Brain microvascular endothelial cell (primary cell): ENCODE measurements around the gene MBD2.

Source experiments
- DNase-seq: peaks from one replicate; pipeline ENCODE4 v3.0.0-alpha.2; 2020
- H3K27ac ChIP-seq: fragments of 250-450 bp; sonication (Bioruptor Pico); 2 replicates; pipeline ENCODE4 v1.5.1; 2020; ENCODE audit warnings: mild to moderate bottlenecking, moderate library complexity
- H3K27me3 ChIP-seq: fragments of 250-450 bp; sonication (Bioruptor Pico); replicated peaks from 2 replicates; pipeline ENCODE4 v1.5.1; 2020; ENCODE audit warnings: mild to moderate bottlenecking
- H3K36me3 ChIP-seq: fragments of 250-450 bp; sonication (Bioruptor Pico); replicated peaks from 2 replicates; pipeline ENCODE4 v1.5.1; 2020; ENCODE audit warnings: mild to moderate bottlenecking
- H3K4me3 ChIP-seq: 2 replicates; pipeline ENCODE4 v1.5.1; 2011; ENCODE audit warnings: low read depth, mild to moderate bottlenecking, control low read depth, low read length, moderate library complexity
- CTCF ChIP-seq: IDR thresholded peaks from 2 replicates; pipeline ENCODE4 v1.5.1; 2011; ENCODE audit warnings: low read depth, mild to moderate bottlenecking, moderate library complexity, low read length, control low read depth, inconsistent platforms; ENCODE audit errors: missing control alignments
- in situ Hi-C: cut with HindIII; loops from 2 replicates; pipeline ENCODE4 v1.10.0; 2017; ENCODE audit warnings: low sequenced_read_pairs, low pct_ligation_motif_present

Gene MBD2

GRCh38 chr18:54141041-54141608 lies 83.3 kb downstream of the MBD2 start:
- in situ Hi-C loops: no loop called here
- no peak overlapping the region for H3K27ac ChIP-seq
- H3K4me3 ChIP-seq: no peak overlapping the region
- no peak for TF ChIP-seq CTCF
- DNase-seq: no peak
- H3K36me3 ChIP-seq: no peaks in the 10 kb centered on the region
- H3K27me3 ChIP-seq: no peaks in the 10 kb centered on the region

DNA sequence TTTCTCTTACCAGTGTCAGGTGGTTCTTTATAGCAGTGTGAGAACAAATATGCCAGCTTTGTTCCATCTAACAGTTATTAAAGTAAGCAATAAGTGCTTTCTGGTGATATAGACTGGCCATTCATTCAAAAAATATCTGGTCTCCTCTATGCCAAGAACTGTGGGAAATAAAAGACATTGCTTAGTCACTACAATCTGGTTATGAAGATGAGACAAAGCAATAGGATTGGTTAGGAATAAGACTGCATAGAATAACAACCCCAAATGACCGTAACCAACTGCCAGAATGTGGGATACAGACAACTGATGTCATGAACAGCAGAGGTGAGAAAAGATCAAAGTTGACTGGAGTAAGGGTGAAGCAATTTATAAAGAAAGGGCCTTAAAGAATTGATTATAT lies 83.8 kb downstream of the MBD2 start:
- no peak overlapping the region for H3K4me3 ChIP-seq
- H3K27me3 ChIP-seq: no peaks in the 10 kb centered on the region
- H3K27ac ChIP-seq: peak overlapping the region; percentile 15
- no peak for TF ChIP-seq CTCF
- no peaks in the 10 kb centered on the region for H3K36me3 ChIP-seq
- no peak for DNase-seq
- in situ Hi-C loops: no loop called here

- DNase-seq: no peak
- no peaks in the 10 kb centered on the region for H3K36me3 ChIP-seq
- no peak overlapping the region for H3K4me3 ChIP-seq
- H3K27ac ChIP-seq: no peak overlapping the region
- no peaks in the 10 kb centered on the region for H3K27me3 ChIP-seq
- in situ Hi-C loops: no loop called here
- no peak for TF ChIP-seq CTCF
These were observed 89.3 kb downstream of the MBD2 start for GRCh38 chr18:54135216-54135615.

DNA sequence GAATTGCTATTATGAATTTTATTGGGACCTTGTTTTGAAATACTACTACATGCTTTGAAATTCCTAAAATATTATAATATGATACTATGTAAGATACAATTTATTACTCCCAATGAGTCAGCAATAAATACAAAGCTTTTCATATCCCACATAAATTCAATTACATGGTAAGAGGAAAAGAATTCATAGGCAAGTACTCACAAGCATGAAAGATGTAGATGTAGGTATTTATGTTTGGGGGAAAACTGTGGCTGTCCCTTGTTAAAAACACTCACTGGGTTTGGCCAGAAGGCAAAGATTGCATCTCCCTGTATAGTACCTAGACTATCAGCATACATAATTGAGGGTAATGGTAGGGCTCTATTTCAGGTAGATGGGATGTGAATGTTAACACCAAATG lies 90.4 kb downstream of the MBD2 start:
- Histone ChIP-seq H3K36me3 (no peaks in the 10 kb centered on the region), H3K4me3 (no peak overlapping the region), H3K27ac (no peak overlapping the region), H3K27me3 (no peaks in the 10 kb centered on the region)
- TF ChIP-seq CTCF: no peak
- in situ Hi-C loops: no loop called here
- no peak for DNase-seq

DNA sequence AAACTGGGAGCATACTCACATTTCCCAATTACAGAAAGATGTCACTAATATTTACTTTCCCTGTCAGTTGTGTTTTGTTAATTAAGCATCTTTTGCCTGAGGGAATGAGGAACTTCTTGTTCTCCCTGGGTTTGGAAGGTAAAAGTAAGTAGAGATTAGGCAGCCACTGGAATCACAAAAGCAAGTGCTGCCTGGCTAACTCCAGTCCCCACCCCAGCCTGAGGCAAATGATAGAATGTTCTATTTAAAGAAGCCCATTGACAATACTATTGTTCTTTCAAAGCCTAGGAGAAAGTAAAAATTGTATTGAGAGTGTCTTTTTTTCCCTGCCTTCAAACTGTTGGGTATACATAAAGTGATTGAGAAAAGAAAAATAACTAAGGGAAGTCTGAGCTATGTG lies 93.8 kb downstream of the MBD2 start:
- H3K27ac ChIP-seq: no peak overlapping the region
- TF ChIP-seq CTCF: no peak
- no peak for DNase-seq
- no peaks in the 10 kb centered on the region for H3K36me3 ChIP-seq
- in situ Hi-C loops: no loop called here
- H3K27me3 ChIP-seq: no peaks in the 10 kb centered on the region
- H3K4me3 ChIP-seq: no peak overlapping the region

DNA sequence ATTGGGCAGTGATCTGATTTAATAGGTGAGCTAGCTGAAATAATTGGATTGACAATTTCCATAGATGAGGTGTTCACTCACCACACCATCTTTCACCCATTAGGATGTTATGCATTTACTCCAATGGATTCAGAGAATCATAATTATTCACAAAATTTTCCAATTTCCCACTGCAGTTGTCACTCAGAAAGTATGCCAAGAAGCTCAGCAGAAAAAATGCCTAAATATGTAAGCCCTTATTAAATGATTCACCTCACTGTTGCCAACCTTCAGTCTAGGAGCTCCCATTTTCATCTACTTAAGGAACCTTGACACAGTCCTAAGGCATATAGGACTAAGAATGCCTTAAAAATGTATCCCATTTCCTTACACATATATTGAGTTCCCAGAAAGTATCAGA lies 94.3 kb downstream of the MBD2 start:
- TF ChIP-seq CTCF: no peak
- no peak overlapping the region for H3K27ac ChIP-seq
- in situ Hi-C loops: no loop called here
- no peaks in the 10 kb centered on the region for H3K36me3 ChIP-seq
- DNase-seq: no peak
- H3K27me3 ChIP-seq: no peaks in the 10 kb centered on the region
- H3K4me3 ChIP-seq: no peak overlapping the region
